Measurements from ENCODE around the gene ADPRHL1.

ADPRHL1 gene

DNA sequence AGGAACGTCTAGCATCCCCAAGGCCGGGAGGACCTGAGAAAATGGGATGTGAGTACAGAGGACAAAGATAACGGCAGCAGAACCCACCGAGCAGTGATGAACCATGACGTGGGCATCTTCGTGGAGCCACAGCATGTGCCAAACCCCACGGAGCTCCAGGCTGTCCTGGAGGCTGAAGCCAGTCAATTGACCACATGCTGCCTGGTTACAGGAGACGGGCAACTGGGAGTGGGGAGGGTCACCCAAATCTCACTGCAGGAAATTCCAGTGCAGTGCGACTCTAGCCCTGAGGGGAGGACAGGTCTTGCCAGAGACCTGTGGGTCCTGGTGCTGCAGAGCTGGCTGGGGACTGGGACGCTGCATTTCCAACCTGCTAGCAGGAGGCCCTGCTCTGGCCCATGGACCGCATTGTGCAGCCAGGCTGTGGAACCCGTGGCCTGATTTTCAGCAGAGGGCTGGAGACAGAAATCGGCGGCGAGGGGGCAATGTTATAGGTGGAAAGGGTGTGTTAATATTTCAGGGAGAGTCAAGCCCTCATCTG lies 86.2 kb downstream of the ADPRHL1 start:
- DNase-seq: no peak

DNA sequence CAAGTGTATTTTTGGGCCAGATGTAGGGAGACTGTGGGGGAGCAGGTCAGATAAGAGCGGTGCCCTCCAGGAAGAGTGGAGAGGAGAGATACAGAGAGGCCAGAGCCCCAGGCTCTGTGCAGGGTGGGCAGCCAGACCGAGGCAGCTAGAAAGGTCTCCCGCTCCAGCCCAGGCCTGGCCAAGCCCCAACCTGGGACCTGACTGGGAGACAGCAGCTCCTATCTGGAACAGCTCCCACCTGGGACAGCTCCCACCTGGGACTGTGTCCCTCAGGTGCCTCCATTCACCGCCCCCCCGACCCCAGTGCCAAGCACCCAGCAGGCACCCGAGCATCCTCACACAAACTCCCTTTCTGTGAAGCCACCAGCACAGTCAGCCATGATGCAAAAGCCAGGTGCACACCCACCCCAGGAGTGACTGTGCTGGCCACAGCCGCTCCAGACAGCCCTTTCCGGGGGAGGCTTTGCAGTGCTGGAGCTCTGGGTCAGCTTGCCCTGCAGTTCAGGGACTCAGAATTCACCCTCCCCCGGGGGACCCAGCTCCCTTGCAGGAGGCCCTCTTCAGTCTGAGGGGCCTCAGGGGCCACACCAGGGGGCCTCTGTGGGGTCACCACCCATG lies 87.2 kb downstream of the ADPRHL1 start:
- DNase-seq: no peak

DNA sequence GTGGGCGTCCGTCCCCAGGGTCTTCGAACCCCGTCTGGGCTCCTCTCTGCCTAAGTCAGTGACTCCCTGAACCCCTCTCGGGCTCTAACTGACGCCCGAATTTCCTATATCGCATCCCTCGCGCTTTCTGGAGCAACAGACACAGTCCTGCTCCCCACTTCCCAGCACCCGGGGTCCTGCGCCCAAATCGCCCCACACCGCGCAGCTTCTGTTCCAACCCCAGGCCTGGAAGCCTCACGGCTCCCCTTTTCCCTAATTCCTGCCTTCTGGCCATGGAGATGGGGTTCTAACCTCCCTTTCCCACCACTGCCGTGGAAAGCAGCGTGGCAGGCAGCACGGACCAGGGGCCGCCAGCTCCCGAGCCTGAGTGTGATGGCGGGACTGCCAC lies 87.7 kb downstream of the ADPRHL1 start:
- DNase-seq: no peak

DNA sequence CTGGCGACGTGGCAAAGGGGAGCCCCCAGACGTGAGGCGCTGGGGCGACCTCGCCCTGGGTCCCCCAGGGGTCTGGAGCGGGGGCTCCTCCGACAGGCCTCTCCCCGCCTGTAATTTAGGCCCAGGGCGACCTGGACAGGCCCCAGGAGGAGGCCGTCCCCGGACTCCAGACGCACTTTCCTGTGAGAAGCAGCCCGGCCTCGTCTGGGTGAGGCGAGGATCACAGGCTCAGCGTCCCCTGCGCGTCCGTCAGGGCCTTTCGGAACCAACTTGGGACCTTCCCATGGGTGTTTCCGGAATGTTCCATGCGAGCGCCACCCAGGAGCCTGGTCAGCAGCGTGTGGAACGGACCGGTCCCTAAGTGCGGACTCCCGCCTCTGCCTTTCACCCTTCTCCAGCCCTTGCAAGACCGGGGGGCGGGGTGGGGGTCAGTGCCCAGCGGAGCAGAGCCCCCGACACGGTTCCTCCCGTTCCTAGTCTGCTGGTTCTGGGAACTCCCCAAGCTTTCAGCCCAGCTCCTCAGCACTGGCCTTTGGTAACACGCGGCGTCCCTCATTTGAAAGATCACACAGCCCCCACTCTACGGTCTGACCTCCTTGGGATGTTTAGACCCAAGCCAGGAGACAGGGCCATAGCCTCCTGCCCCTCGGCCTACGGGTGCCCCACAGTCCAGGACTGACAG lies 88.2 kb downstream of the ADPRHL1 start:
- DNase-seq: no peak

DNA sequence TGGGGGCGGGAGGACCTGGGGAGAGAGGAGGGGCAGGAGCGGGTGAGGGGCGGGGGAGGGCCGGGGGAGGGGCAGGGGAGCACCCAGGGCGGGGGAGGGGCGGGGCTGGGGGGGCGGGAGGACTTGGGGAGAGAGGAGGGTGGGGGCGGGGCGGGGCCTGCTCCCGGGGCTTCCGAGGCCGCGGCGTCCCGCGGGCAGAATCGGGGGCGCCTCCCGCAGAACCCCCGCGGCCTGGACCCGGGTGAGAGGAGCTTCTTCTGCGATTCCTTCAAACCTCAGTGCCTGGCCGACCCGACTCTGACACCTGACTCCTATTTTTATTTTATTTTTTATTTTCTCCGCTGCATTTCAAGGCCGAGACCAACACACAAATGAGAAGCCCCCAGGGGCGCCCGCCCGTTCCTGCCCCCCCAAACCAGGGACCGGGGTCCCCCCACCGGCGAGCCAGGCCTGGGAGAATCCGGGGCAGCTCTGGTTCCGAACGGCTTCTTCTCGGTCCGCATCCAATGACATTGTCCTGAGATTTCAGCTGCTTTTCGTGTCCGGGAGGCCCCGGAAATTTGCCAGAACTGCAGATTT lies 88.9 kb downstream of the ADPRHL1 start:
- no peak for DNase-seq

DNA sequence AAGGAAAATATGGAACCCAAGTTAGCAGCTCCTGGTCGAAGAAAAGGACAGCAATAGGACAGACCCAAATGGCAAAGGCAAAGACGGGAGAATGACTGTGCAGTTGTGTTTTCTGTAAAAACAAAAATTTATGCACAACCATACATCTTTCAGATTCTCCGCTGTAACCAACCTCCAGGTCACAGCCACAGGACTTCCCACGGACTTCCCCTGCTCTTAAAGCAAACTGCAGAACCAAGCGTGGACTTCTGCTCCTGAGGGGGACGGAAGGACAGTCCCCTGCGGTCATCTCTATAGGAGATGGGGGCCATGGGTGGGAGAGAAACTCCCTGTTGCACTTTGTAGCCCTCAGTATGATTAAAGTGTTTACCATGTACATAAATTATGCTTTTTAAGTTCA lies 91.9 kb downstream of the ADPRHL1 start:
- no peak for DNase-seq

DNA sequence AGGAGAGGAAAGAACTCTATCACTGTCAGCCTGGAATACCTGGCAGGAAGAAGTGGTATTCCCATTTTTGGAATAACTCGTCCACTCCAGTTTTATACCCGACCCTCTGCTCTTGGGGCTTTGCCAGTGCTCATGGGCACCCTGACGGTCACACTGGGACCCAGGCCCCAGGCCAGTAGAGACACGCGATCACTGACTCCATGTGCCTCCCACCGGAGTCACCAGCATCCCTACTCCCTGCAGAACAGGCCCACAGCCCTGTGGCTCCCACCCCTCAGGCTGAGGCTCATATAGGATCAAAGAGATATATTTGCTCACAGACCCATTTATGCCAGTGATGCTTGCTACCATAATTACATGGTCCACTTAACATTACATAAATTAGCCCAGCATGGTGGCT lies 92.8 kb downstream of the ADPRHL1 start:
- DNase-seq: no peak

DNA sequence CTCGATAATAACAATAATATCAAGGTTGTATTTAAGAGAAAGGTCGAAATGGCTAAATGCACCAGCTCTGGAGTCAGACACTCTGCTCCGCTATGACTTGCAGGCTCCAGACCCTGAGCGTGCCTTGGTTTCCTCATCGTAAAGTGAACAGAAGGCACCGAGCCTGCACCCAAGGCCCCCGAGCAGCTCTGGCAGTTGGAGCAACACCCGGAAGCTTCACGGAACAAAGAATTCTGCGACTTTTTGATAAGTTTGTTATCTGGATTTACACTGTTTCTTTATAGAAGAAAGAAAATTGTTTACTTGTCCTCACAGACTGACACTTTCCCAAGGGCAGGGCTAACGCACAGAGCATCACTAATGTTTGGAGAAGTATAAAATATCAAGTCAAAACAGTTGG lies 93.7 kb downstream of the ADPRHL1 start:
- DNase-seq: no peak

DNA sequence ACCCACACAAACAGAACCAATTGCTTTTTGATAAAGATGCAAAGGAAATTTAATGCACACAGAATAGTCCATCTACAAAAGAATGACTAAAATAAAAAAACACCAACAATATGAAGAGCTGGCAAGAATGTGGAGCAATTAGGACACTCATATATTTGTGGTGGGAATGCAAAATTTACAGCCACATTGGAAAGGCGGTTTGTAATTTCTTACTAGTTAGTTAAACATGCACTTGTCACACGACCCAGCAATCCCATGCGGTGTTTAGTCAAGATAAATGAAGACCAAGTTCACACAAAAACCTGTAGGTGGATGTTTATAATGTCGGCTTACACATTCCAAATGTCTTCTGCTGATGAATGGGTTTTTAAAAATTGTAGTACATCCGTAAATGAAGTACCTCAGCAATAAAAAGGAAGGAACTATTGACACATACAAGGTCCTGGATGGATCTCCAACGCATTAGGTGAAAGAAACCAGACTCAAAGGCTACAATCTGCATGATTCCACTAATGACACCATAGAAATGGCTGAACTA lies 94.6 kb downstream of the ADPRHL1 start:
- DNase-seq: no peak

DNA sequence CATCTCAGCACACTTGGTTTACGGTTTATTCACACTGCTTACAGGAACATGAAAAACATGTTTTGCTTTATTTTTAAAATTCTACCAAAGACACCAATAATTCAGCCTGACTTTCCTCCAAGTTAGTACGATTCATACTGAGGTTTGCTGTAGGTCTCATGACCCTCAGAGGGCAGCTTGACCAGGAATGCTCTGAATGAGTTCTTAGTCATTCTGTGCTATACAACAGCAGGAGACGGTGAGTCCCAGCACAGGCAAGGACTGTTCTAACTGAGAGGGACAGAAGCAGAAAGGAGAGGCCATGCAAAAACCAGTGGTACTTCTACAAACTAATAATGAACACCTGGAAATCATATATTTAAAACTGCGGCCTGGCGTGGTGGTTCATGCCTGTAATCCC lies 95.8 kb downstream of the ADPRHL1 start:
- DNase-seq: peak; percentile 19

DNA sequence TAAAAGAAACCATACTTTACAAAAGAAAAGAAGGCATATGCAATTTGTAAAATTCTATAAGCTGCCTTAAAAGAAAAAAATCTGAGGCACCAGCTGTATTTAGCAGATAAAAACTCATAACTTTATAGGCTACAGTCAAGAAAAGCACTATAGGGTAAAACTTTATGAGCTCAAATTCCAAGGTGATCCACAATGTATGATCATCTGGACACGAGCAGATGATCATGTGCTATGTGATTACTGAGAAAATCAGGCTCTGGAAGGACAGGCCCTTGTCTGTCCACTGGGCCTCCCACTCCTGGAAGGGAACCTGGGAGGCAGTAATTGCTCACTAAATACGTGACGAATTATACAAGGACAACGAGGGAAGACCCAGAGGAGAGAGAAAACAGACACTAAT lies 96.7 kb downstream of the ADPRHL1 start:
- no peak for DNase-seq

DNA sequence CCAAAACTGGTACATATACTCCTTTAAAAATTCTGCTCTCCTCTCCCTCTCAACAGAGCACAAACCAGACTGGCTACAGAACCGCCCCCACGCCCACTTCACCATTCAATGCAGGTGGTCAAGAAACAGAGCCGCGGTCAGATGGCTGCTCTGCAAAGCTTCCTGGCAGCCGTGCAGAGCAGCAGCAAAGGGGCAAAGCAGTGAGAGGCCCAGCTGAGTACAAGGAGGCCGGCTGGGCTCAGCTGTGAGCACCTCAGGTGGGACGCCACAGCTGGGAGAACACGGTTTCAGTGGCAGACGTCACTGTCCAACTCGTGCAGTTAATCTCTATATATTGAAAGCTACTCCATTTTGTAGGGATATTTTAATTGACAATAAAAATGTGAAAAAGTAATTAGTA lies 97.7 kb downstream of the ADPRHL1 start:
- no peak for DNase-seq

DNA sequence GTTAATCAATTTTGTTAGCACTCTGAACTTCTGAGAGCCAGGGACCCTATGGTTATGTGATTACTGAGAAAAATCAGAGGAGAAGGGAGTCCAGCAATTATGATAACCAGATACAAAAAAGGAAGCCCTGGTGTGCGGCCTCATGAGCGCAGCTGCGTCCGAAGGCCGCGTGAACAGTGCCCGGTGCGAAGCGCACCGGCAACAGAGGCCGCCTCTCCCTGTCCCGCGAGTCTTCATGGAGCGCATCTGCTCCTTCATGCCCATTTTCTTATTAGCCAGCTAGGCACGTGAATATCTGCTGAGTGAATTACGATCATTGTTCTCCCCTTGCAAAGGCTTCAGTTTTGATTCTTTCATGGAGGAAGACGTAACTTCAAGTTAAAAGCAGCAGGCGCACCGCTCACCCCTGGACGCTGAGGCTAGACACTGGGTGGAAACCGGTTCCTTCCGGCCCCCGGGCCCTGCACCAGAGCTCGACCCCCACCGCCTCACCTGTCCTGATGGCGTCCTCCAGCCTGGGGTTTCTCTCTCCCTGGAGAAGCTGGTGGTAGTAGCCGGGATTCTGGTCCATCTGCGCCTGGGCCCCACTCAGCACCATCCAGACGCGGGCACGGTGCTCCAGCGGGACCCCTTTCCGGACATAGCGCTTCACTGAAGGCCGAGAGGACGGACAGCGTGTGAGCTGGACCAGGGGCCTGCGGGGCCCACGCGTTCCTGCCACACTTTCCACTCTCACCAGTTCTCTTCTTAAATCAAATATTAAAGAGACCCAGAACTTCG lies 98.3 kb downstream of the ADPRHL1 start:
- DNase-seq: no peak

DNA sequence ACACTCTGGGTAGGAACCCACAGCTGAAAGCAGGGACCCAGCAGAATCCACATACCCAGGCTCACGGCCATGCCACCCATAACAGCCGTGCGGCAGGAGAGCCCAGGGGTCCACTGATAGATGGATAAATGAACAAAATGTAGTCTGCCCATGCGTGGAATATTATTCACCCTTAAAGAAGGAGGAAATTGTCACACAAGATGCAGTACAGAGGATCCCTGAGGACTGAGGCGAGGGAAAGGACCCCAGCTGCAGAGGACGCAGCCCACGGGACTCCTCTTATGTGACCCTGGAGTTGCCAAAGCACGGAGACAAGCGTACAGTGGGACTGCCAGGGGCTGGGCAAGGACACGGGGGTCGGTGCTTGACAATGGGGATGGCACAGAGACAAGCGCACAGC lies 100.0 kb downstream of the ADPRHL1 start:
- DNase-seq: no peak

DNA sequence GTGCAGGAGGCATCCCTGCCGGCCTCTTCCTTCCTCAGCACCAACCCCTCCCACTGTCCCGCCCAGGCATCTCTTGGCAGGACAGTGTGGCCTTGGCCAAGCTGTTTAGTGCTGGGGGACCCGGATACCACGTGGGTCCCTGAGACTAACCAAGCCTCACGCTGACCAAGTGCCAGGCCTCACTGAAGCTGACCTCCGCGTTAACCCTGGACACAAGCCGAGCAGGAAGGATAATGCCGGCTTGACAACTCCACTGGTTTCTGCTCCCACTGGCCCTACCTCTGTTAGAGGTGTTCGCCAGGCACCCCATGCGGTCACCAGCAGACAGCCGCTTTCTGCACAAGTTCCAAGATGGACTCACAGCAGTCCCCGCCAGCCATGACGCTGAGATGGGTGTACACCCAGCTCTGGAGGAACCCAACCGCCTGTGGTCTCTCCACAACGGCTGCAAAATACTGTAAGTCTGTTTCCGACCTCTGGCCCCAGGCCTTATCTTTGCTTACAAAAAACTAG lies 101.7 kb downstream of the ADPRHL1 start:
- no peak for DNase-seq

DNA sequence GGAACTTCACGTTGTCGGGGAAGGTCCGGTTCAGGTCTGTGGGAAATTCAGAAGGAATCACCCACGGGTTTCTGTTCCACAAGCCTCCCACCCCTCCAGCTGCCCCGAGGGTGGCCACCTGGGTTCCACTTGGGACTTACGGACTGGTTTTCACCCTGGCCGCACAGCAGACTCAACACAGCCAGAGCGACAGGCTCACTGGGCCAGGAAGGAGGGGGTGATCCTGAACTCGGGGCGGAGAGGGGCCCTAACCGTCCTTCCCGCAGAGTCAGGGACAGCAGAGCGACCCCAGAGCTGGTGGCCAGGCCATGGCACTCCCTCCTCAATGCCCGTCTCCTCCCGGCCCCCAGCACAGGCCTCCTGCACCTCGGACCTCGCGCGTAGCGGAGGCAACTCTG lies 102.4 kb downstream of the ADPRHL1 start:
- DNase-seq: no peak

DNA sequence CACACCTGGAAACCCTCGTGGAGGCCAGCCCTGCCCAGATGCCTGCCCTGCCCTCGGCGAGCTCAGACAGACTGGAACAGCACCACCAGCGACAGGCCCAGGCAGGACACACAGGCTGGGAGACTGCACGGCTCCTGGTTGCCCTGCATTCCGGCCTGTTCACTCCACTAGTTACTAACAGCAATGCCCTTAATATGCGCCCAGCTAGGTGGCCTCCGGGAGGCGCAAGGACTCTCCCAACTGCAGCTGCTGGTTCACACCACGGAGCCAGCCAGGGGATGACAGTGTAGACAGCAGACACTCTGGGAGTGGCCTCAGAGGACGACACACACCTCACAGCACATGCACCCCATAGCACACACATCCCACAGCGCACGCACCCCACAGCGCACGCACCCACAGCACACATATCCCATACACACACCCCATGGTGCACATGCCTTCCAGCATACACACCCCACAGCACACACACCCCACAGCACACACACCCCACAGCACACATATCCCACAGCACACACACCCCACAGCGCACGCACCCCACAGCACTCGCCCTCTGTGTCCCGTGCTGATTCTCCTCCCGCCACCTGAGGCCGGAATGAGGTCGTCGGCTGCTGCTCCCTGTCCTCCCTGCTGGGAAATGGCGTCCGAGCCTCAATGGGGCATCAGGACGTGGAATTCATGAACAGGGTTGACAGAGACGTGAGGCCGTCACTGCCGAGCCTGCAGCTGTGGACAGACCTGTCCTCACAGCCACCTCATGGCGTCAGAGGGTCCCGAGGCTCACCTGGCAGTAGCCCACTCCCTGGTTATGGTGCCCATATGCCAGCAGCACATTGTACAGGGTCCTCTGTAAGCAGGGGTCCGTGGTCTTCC lies 103.0 kb downstream of the ADPRHL1 start:
- no peak for DNase-seq
